Endodermal cell (in vitro differentiated cells): ENCODE measurements around the gene TPRN. TPM values are rescaled to one million over a fixed set of nuclear protein-coding genes. Genes with fewer than 3 reads are reported as not detected.

Experiments
- DNase-seq: peaks from one replicate; pipeline ENCODE4 v3.0.0-alpha.2; 2017
- H3K27ac ChIP-seq: 2 replicates; pipeline ENCODE4 v1.5.1; 2013; ENCODE audit warnings: mild to moderate bottlenecking, low read depth, low read length, moderate library complexity
- H3K27me3 ChIP-seq: 2 replicates; pipeline ENCODE4 v1.6.1; 2013; ENCODE audit warnings: mild to moderate bottlenecking, low read length, moderate library complexity; ENCODE audit not compliant: insufficient read depth, control insufficient read depth, poor library complexity, severe bottlenecking
- H3K36me3 ChIP-seq: 2 replicates; pipeline ENCODE4 v1.7.0; 2013; ENCODE audit warnings: mild to moderate bottlenecking, low read length, moderate library complexity; ENCODE audit not compliant: control insufficient read depth, insufficient read depth
- H3K4me1 ChIP-seq: one replicate; pipeline ENCODE4 v1.7.0; 2013; ENCODE audit warnings: low read length; ENCODE audit not compliant: control insufficient read depth, insufficient read depth
- H3K4me3 ChIP-seq: 2 replicates; pipeline ENCODE4 v1.5.1; 2013; ENCODE audit warnings: mild to moderate bottlenecking, low read length, moderate library complexity
- H3K9ac ChIP-seq: 2 replicates; pipeline ENCODE4 v1.6.1; 2013; ENCODE audit warnings: mild to moderate bottlenecking, low read length, moderate library complexity; ENCODE audit not compliant: poor library complexity, severe bottlenecking; ENCODE audit errors: extremely low read depth
- H3K9me3 ChIP-seq: 2 replicates; pipeline ENCODE4 v1.6.1; 2013; ENCODE audit warnings: mild to moderate bottlenecking, low read length, moderate library complexity; ENCODE audit not compliant: control insufficient read depth
- H3K27ac Mint-ChIP-seq: 2 replicates; pipeline ENCODE4 v1.8.0; 2020; ENCODE audit warnings: mixed read lengths
- H3K27me3 Mint-ChIP-seq: 2 replicates; pipeline ENCODE4 v1.8.0; 2021; ENCODE audit warnings: mild to moderate bottlenecking, mixed read lengths; ENCODE audit not compliant: insufficient read depth
- H3K36me3 Mint-ChIP-seq: 2 replicates; pipeline ENCODE4 v1.8.0; 2020; ENCODE audit warnings: low read depth, mixed read lengths
- H3K4me1 Mint-ChIP-seq: 2 replicates; pipeline ENCODE4 v1.8.0; 2020; ENCODE audit warnings: mixed read lengths
- H3K4me3 Mint-ChIP-seq: 2 replicates; pipeline ENCODE4 v1.8.0; 2020; ENCODE audit warnings: mild to moderate bottlenecking, moderate library complexity, mixed read lengths
- H3K9me3 Mint-ChIP-seq: 2 replicates; pipeline ENCODE4 v1.8.0; 2020; ENCODE audit warnings: mild to moderate bottlenecking, mixed read lengths
- CTCF ChIP-seq: fragments of 200-600 bp; sonication (generic); conservative IDR thresholded peaks from 2 replicates; pipeline ENCODE4 v1.5.0; 2021; ENCODE audit warnings: antibody characterized with exemption, mild to moderate bottlenecking
- WGBS, 2 experiments: methylation state at CpG; one replicate each; pipeline versions ENCODE4 v1.1.5 to v1.1.7; 2013; ENCODE audit warnings: missing lambda C conversion rate in 2 of 2, mixed read lengths in 1 of 2; ENCODE audit not compliant: insufficient coverage in 1 of 2, insufficient read length in 1 of 2; 5-methylcytosine and 5-hydroxymethylcytosine counted together
- total RNA-seq, 2 donors: library from RNA; stranded (reverse); fragmentation: NEBNext Ultra II Directional in 1 of 2; extraction: Animal tissue kit (Norgen Biotek cat#: 25700) in 1 of 2; gene quantifications; 2 replicates in 1 of 2; 3 replicates in 1 of 2; pipeline ENCODE4 v1.2.1, GENCODE V29; 2021

TPRN gene
- total RNA-seq, 2 donors from 2014 or later = 19.0 to 23.9 TPM

DNA sequence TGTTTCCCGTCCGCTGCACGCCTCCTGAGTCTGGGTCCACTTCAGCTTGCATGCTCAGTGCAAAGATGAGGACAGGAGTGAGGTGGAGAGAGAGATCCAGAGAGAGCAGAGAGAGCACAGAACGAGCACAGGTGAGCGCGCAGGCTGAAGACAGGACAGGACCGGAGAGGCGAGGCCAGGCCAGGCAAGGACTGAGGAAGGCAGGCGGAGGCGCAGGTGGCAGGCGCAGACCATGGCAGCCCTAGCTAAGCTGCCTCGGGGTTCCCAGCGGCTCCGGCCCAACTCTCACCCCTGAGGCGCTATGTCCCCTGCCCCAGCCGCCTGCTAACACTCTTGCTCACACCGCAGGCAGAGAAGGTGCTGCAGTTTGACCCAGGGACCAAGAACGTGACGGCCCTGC, 51.9 kb downstream of the TPRN start:
- no peak overlapping the region for H3K4me3 Mint-ChIP-seq
- Histone ChIP-seq H3K36me3 (no peaks in the 10 kb centered on the region), H3K27me3 (peaks cover 20% of the 10 kb centered on the region), H3K9me3 (no peaks in the 10 kb centered on the region), H3K27ac (no peak overlapping the region), H3K4me3 (no peak overlapping the region), H3K9ac (no peak overlapping the region), H3K4me1 (no peaks in the 10 kb centered on the region)
- 90% methylated on average over 15 to 19 of the region's 19 CpGs for WGBS, 2 experiments
- H3K9me3 Mint-ChIP-seq = no peaks in the 10 kb centered on the region
- no peaks in the 10 kb centered on the region for H3K4me1 Mint-ChIP-seq
- peaks cover 21% of the 10 kb centered on the region for H3K27me3 Mint-ChIP-seq
- no peak for TF ChIP-seq CTCF
- DNase-seq = no peak
- no peaks in the 10 kb centered on the region for H3K36me3 Mint-ChIP-seq
- no peak overlapping the region for H3K27ac Mint-ChIP-seq

DNA sequence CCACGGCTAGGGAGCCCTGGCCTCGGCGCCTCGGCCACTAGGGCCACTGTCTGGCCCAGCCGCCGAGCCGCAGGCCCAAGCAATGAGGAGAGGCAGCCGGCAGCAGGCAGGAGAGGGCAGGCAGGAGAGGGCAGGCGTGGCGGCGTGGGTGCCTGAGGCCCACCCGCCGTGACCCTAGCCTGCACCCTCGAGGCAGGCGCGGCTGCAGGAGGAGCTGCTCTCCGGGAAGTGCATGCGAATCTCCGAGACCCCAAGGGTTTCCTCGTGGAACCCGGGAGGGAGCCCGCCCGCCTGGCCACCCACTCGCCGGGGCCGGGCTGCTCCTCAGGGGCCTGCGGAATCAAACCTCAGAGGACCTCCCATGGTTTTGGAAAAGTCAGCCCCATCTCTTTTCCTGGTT, 52.3 kb downstream of the TPRN start:
- WGBS, 2 experiments = 80 to 84% methylated on average over 24 to 27 of the region's 27 CpGs
- no peak overlapping the region for H3K27ac Mint-ChIP-seq
- no peaks in the 10 kb centered on the region for H3K4me1 Mint-ChIP-seq
- H3K27me3 Mint-ChIP-seq = peaks cover 25% of the 10 kb centered on the region
- H3K36me3 Mint-ChIP-seq = no peaks in the 10 kb centered on the region
- Histone ChIP-seq H3K36me3 (no peaks in the 10 kb centered on the region), H3K9ac (no peak overlapping the region), H3K27me3 (peaks cover 24% of the 10 kb centered on the region), H3K4me1 (no peaks in the 10 kb centered on the region), H3K4me3 (no peak overlapping the region), H3K27ac (no peak overlapping the region), H3K9me3 (no peaks in the 10 kb centered on the region)
- DNase-seq = no peak
- H3K9me3 Mint-ChIP-seq = no peaks in the 10 kb centered on the region
- no peak for TF ChIP-seq CTCF
- H3K4me3 Mint-ChIP-seq = no peak overlapping the region

- H3K36me3 ChIP-seq = no peaks in the 10 kb centered on the region
- no peaks in the 10 kb centered on the region for H3K36me3 Mint-ChIP-seq
These were observed 52.8 kb downstream of the TPRN start for GRCh38 chr9:137147793-137148160.

More at GRCh38 chr9:137147793-137148160, 52.8 kb downstream of the TPRN start:
- no peak for DNase-seq
- Histone ChIP-seq H3K4me3 (no peak overlapping the region), H3K27me3 (peaks cover 29% of the 10 kb centered on the region), H3K9me3 (no peaks in the 10 kb centered on the region), H3K4me1 (no peaks in the 10 kb centered on the region), H3K27ac (no peak overlapping the region), H3K9ac (no peak overlapping the region)
- Mint-ChIP-seq H3K27me3 (peaks cover 29% of the 10 kb centered on the region), H3K4me1 (no peaks in the 10 kb centered on the region), H3K4me3 (no peak overlapping the region), H3K27ac (no peak overlapping the region), H3K9me3 (no peaks in the 10 kb centered on the region)
- WGBS, 2 experiments = 62 to 67% methylated on average over 13 to 24 of the region's 24 CpGs
- no peak for TF ChIP-seq CTCF
